K562 (cell line): ENCODE results near the gene MAL. TPM values are rescaled to one million over a fixed set of nuclear protein-coding genes. Genes with fewer than 3 reads are reported as not detected.

ENCODE experiments used
- ATAC-seq: fragments of 200-7000 bp; cut with Tn5 transposase; 3 replicates; pipeline ENCODE4 v1.9.1; 2020; ENCODE audit warnings: moderate library complexity
- BruUV-seq: library from RNA; stranded (reverse); fragments of 400-500 nt; replicated peaks from 2 replicates; lab custom pipeline; 2021; lab: Mats Ljungman, UMichigan
- CTCF ChIA-PET: fragments of 300-600 bp; formaldehyde crosslinking; extraction: SDS; loops from one replicate; lab custom pipeline; 2021; ENCODE audit warnings: low intra/inter-chr PET ratio; lab: Yijun Ruan, JAX
- POLR2A ChIA-PET: fragments of 300-600, 350-650 bp; sonication (Branson Sonifier 250); formaldehyde crosslinking; extraction: SDS; loops from one replicate; lab custom pipeline; 2021; ENCODE audit warnings: antibody characterized with exemption, inconsistent platforms; lab: Yijun Ruan, JAX
- DNase-seq, 4 experiments: peaks; one replicate each; pipeline versions ENCODE4 v3.0.0 to v3.0.0-alpha.2; 2011 to 2018; ENCODE audit warnings: low spot score in 3 of 4, mixed read lengths in 3 of 4; ENCODE audit errors: extremely low read depth in 1 of 4
- FAIRE-seq: peaks from 2 replicates; lab custom pipeline; 2011; peaks lifted over from hg19 to GRCh38; lab: Jason Lieb, UNC
- H2AFZ ChIP-seq: 2 replicates; pipeline ENCODE4 v1.6.0; 2011; ENCODE audit warnings: low read depth, low read length, control low read depth, inconsistent platforms
- H3K27ac ChIP-seq: fragments of 200-600 bp; 3 replicates; pipeline ENCODE4 v1.8.0; 2011; ENCODE audit warnings: low read depth, mild to moderate bottlenecking, control low read depth, inconsistent platforms, low read length, moderate library complexity, mixed read lengths; ENCODE audit errors: extremely low read depth
- H3K27me3 ChIP-seq, 2 experiments: fragments of 300-600 bp in 1 of 2; 2 replicates in 1 of 2; 3 replicates in 1 of 2; pipeline versions ENCODE4 v1.6.0 to v1.8.0; 2011; ENCODE audit warnings: inconsistent platforms in 2 of 2, low read length in 2 of 2, mild to moderate bottlenecking in 1 of 2, mixed read lengths in 1 of 2, moderate library complexity in 1 of 2; ENCODE audit not compliant: control insufficient read depth in 2 of 2, insufficient read depth in 2 of 2
- H3K36me3 ChIP-seq: fragments of 300-600 bp; 3 replicates; pipeline ENCODE4 v1.8.0; 2011; ENCODE audit warnings: mild to moderate bottlenecking, low read length, inconsistent platforms; ENCODE audit not compliant: control insufficient read depth, insufficient read depth
- H3K4me1 ChIP-seq, 2 experiments: fragments of 200-600 bp in 1 of 2; replicated peaks in 1 of 2; 2 replicates in 1 of 2; 3 replicates in 1 of 2; pipeline versions ENCODE4 v1.5.1 to v1.8.0; 2011; ENCODE audit warnings: inconsistent platforms in 2 of 2, low read length in 2 of 2, mild to moderate bottlenecking in 1 of 2, mixed read lengths in 1 of 2, moderate library complexity in 1 of 2; ENCODE audit not compliant: control insufficient read depth in 2 of 2, insufficient read depth in 2 of 2
- H3K4me2 ChIP-seq: 2 replicates; pipeline ENCODE4 v1.6.1; 2011; ENCODE audit warnings: low read length, control low read depth, inconsistent platforms, mixed read lengths; ENCODE audit not compliant: insufficient read depth
- H3K4me3 ChIP-seq: fragments of 200-600 bp; sonication (generic), shearing (Covaris generic); 2 replicates; pipeline ENCODE4 v1.5.1; 2016; ENCODE audit warnings: control low read depth, inconsistent platforms
- H3K79me2 ChIP-seq: fragments of 200-600 bp; 3 replicates; pipeline ENCODE4 v1.8.0; 2011; ENCODE audit warnings: low read length, inconsistent platforms; ENCODE audit not compliant: control insufficient read depth, insufficient read depth
- H3K9ac ChIP-seq, 2 experiments: 2 replicates each; pipeline versions ENCODE4 v1.6.0 to v1.6.1; 2011; ENCODE audit warnings: low read depth in 2 of 2, low read length in 2 of 2, control low read depth in 1 of 2, inconsistent platforms in 1 of 2, mild to moderate bottlenecking in 1 of 2, mixed read lengths in 1 of 2; ENCODE audit not compliant: insufficient read depth in 1 of 2
- H3K9me1 ChIP-seq: one replicate; pipeline ENCODE4 v1.6.0; 2011; ENCODE audit warnings: inconsistent platforms, mild to moderate bottlenecking, low read length, moderate library complexity; ENCODE audit not compliant: control insufficient read depth, insufficient read depth
- H3K9me3 ChIP-seq: replicated peaks from 2 replicates; pipeline ENCODE4 v1.5.1; 2011; ENCODE audit warnings: low read depth, low read length, inconsistent platforms; ENCODE audit not compliant: control insufficient read depth, insufficient read depth
- H4K20me1 ChIP-seq: replicated peaks from 2 replicates; pipeline ENCODE4 v1.6.1; 2011; ENCODE audit warnings: low read length, inconsistent platforms, mixed read lengths; ENCODE audit not compliant: control insufficient read depth, insufficient read depth
- COPS2 ChIP-seq: fragments of 450-650 bp; conservative IDR thresholded peaks from 2 replicates; pipeline ENCODE4 v1.6.1; 2016; ENCODE audit warnings: mild to moderate bottlenecking, moderate library complexity
- EZH2 ChIP-seq: IDR thresholded peaks from 2 replicates; pipeline ENCODE4 v1.6.1; 2012; ENCODE audit warnings: low read depth, mild to moderate bottlenecking, inconsistent platforms, low read length, borderline replicate concordance
- GATAD2A ChIP-seq: fragments of 450-650 bp; IDR thresholded peaks from 2 replicates; pipeline ENCODE4 v1.6.1; 2017
- NR1H2 ChIP-seq: sonication (generic); formaldehyde crosslinking; IDR thresholded peaks from 2 replicates; pipeline ENCODE4 v1.4.0; 2020; ENCODE audit warnings: mild to moderate bottlenecking, missing genetic modification reagents
- PTBP1 ChIP-seq: fragments of 200-400 bp; formaldehyde crosslinking; IDR thresholded peaks from 2 replicates; pipeline ENCODE4 v1.6.1; 2017; ENCODE audit warnings: low read depth, low read length
- SMARCE1 ChIP-seq: fragments of 450-650 bp; IDR thresholded peaks from 2 replicates; pipeline ENCODE4 v1.7.1; 2016; ENCODE audit warnings: mild to moderate bottlenecking
- TAF15 ChIP-seq: fragments of 200-400 bp; formaldehyde crosslinking; IDR thresholded peaks from 2 replicates; pipeline ENCODE4 v1.6.1; 2017; ENCODE audit warnings: mild to moderate bottlenecking, low read depth, low read length, moderate library complexity
- ZNF133 ChIP-seq: fragments of 250-450 bp; sonication (Bioruptor Pico); IDR thresholded peaks from 2 replicates; pipeline ENCODE4 v1.4.0; 2020; ENCODE audit warnings: mild to moderate bottlenecking
- ZNF3 ChIP-seq: fragments of 250-450 bp; sonication (Bioruptor Pico); IDR thresholded peaks from 2 replicates; pipeline ENCODE4 v1.5.0; 2021; ENCODE audit warnings: mild to moderate bottlenecking, moderate library complexity
- WGBS: fragments of 100-300 bp; shearing (Covaris generic); methylation state at CpG from one replicate; pipeline ENCODE4 v1.1.6; 2016; ENCODE audit warnings: low coverage, mixed read lengths; ENCODE audit not compliant: insufficient coverage; ENCODE audit errors: missing lambda C conversion rate; 5-methylcytosine and 5-hydroxymethylcytosine counted together
- in situ Hi-C: fragments of 300-500 bp; cut with MboI; formaldehyde crosslinking; loops from 4 replicates; pipeline ENCODE4 v1.15.0; 2018; ENCODE audit warnings: inconsistent platforms, mixed read lengths
- intact Hi-C: fragments of 100-400 bp; cut with micrococcal nuclease; formaldehyde crosslinking; loops from 2 replicates; pipeline ENCODE4 v1.14.2; 2022
- polyA plus RNA-seq, 8 experiments: library from polyadenylated mRNA; depleted of rRNA in 4 of 8; stranded (reverse) in 5 of 8; unstranded in 3 of 8; fragments of >200 nt; fragmentation: Nextera tagmentation in 2 of 8; fragmentation: Illumina TruSeq in 1 of 8; extraction: Ambion mirVana in 2 of 8; extraction: Trizol in 1 of 8; gene quantifications; 2 replicates each; pipeline versions ENCODE4 v1.2.1 to v1.2.3, GENCODE V29; 2011 to 2014; ENCODE audit warnings: inconsistent platforms in 1 of 8, missing spikeins in 1 of 8
- total RNA-seq, 7 experiments: library from RNA; depleted of rRNA in 6 of 7; stranded (reverse); fragments of >200 nt in 6 of 7; fragmentation: Illumina TruSeq in 2 of 7; extraction: Trizol in 2 of 7; gene quantifications; 2 replicates each; pipeline versions ENCODE4 v1.2.1 to v1.2.3, GENCODE V29; 2011 to 2021; ENCODE audit warnings: low replicate concordance in 1 of 7
- TF ChIP-seq, protein P1 (sequence below): sonication (generic); IDR thresholded peaks from 2 replicates; pipeline ENCODE4 v1.6.1; 2016
- TF ChIP-seq, protein P2 (sequence below): sonication (generic); formaldehyde crosslinking; IDR thresholded peaks from 2 replicates; pipeline ENCODE4 v1.8.1; 2023; ENCODE audit warnings: mild to moderate bottlenecking, missing genetic modification reagents
- TF ChIP-seq, protein P3 (sequence below): fragments of 250-450 bp; sonication (Bioruptor Pico); IDR thresholded peaks from 2 replicates; pipeline ENCODE4 v1.5.0; 2022; ENCODE audit warnings: mild to moderate bottlenecking

Gene MAL
- total and polyA plus RNA-seq, 9 of the 15 experiments (the other 6 are each of a cell fraction or from before 2014, with no cell fraction given): not detected

DNA sequence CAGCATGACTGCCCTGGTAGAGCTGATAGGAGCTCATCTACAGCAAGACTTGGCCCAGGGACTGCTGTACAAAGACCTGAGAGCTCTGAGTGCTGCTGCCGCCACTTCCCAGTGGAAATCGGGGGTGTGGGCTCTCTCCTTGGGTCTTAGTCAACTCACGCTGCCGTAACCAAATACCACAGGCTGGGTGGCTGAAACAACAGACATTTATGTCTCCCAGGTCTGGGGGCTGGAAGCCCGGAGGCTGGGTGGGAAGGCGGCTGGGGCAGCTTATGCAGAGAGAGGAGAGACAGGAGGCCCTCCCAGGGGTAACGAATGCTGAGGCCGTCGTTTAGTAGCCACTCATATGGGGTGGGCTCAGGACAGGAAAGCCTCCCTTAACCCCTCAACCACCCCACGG, 15.4 kb upstream of the MAL start:
- Histone ChIP-seq H4K20me1 (no peaks in the 10 kb centered on the region; the same call in 1 of the 2 replicates), H3K9ac (no peak overlapping the region), H3K79me2 (no peaks in the 10 kb centered on the region), H3K4me3 (no peak overlapping the region), H3K9me3 (no peaks in the 10 kb centered on the region), H3K4me2 (no peak overlapping the region), H3K9me1 (no peaks in the 10 kb centered on the region), H3K4me1 (no peaks in the 10 kb centered on the region), H3K27me3 (peaks cover 11 to 64% of the 10 kb centered on the region in 2 experiments; a peak in 4 of 5 replicates), H3K36me3 (no peaks in the 10 kb centered on the region), H2AFZ (no peak overlapping the region), H3K27ac (no peak overlapping the region)
- FAIRE-seq (no peak), DNase-seq (no peak), ATAC-seq (no peak)
- in situ Hi-C loops (no loop called here), intact Hi-C loops (no loop called here)
- ChIA-PET POLR2A (no interaction called here), CTCF (no interaction called here)
- TF ChIP-seq ZNF3 (no peak), COPS2 (no peak), SMARCE1 (no peak), PTBP1 (no peak), EZH2 (no peak), TAF15 (no peak), ZNF133 (CRISPR knock-in tag) (no peak), GATAD2A (no peak), NR1H2 (CRISPR knock-in tag) (no peak)
- TF ChIP-seq, protein P1, sequence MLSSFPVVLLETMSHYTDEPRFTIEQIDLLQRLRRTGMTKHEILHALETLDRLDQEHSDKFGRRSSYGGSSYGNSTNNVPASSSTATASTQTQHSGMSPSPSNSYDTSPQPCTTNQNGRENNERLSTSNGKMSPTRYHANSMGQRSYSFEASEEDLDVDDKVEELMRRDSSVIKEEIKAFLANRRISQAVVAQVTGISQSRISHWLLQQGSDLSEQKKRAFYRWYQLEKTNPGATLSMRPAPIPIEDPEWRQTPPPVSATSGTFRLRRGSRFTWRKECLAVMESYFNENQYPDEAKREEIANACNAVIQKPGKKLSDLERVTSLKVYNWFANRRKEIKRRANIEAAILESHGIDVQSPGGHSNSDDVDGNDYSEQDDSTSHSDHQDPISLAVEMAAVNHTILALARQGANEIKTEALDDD: no peak
- TF ChIP-seq, protein P2, sequence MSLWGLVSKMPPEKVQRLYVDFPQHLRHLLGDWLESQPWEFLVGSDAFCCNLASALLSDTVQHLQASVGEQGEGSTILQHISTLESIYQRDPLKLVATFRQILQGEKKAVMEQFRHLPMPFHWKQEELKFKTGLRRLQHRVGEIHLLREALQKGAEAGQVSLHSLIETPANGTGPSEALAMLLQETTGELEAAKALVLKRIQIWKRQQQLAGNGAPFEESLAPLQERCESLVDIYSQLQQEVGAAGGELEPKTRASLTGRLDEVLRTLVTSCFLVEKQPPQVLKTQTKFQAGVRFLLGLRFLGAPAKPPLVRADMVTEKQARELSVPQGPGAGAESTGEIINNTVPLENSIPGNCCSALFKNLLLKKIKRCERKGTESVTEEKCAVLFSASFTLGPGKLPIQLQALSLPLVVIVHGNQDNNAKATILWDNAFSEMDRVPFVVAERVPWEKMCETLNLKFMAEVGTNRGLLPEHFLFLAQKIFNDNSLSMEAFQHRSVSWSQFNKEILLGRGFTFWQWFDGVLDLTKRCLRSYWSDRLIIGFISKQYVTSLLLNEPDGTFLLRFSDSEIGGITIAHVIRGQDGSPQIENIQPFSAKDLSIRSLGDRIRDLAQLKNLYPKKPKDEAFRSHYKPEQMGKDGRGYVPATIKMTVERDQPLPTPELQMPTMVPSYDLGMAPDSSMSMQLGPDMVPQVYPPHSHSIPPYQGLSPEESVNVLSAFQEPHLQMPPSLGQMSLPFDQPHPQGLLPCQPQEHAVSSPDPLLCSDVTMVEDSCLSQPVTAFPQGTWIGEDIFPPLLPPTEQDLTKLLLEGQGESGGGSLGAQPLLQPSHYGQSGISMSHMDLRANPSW (CRISPR knock-in tag): no peak
- TF ChIP-seq, protein P3, sequence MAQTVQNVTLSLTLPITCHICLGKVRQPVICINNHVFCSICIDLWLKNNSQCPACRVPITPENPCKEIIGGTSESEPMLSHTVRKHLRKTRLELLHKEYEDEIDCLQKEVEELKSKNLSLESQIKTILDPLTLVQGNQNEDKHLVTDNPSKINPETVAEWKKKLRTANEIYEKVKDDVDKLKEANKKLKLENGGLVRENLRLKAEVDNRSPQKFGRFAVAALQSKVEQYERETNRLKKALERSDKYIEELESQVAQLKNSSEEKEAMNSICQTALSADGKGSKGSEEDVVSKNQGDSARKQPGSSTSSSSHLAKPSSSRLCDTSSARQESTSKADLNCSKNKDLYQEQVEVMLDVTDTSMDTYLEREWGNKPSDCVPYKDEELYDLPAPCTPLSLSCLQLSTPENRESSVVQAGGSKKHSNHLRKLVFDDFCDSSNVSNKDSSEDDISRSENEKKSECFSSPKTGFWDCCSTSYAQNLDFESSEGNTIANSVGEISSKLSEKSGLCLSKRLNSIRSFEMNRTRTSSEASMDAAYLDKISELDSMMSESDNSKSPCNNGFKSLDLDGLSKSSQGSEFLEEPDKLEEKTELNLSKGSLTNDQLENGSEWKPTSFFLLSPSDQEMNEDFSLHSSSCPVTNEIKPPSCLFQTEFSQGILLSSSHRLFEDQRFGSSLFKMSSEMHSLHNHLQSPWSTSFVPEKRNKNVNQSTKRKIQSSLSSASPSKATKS (CRISPR knock-in tag): no peak
- 1% methylated on average over 9 of the region's 10 CpGs for WGBS
- BruUV-seq: no TSS peak
